GM06990 (cell line): ENCODE results near the gene PRSS12.

Experiments used
- DNase-seq: peaks from one replicate; pipeline ENCODE4 v3.0.0-alpha.2; 2011; ENCODE audit not compliant: insufficient read length; ENCODE audit errors: extremely low read depth
- H3K27me3 ChIP-seq: replicated peaks from 2 replicates; pipeline ENCODE4 v1.6.0; 2011; ENCODE audit warnings: low read length; ENCODE audit not compliant: control insufficient read depth, insufficient read depth
- H3K36me3 ChIP-seq: 2 replicates; pipeline ENCODE4 v1.5.1; 2011; ENCODE audit warnings: low read length; ENCODE audit not compliant: control insufficient read depth, insufficient read depth
- H3K4me3 ChIP-seq: replicated peaks from 2 replicates; pipeline ENCODE4 v1.5.1; 2011; ENCODE audit warnings: low read depth, mild to moderate bottlenecking, control low read depth, low read length
- TF ChIP-seq, protein P1 (sequence below): IDR thresholded peaks from 2 replicates; pipeline ENCODE4 v1.5.1; 2011; ENCODE audit warnings: low read length, control low read depth, mild to moderate bottlenecking, inconsistent platforms; ENCODE audit not compliant: insufficient read depth, poor library complexity, severe bottlenecking

The PRSS12 gene

GRCh38 chr4:118279328-118279727 is 73.5 kb downstream of the PRSS12 start:
- no peak for DNase-seq
- no peaks in the 10 kb centered on the region for H3K27me3 ChIP-seq
- H3K36me3 ChIP-seq = peaks cover 9% of the 10 kb centered on the region
- peak overlapping the region; percentile 87 for H3K4me3 ChIP-seq
- TF ChIP-seq, protein P1, sequence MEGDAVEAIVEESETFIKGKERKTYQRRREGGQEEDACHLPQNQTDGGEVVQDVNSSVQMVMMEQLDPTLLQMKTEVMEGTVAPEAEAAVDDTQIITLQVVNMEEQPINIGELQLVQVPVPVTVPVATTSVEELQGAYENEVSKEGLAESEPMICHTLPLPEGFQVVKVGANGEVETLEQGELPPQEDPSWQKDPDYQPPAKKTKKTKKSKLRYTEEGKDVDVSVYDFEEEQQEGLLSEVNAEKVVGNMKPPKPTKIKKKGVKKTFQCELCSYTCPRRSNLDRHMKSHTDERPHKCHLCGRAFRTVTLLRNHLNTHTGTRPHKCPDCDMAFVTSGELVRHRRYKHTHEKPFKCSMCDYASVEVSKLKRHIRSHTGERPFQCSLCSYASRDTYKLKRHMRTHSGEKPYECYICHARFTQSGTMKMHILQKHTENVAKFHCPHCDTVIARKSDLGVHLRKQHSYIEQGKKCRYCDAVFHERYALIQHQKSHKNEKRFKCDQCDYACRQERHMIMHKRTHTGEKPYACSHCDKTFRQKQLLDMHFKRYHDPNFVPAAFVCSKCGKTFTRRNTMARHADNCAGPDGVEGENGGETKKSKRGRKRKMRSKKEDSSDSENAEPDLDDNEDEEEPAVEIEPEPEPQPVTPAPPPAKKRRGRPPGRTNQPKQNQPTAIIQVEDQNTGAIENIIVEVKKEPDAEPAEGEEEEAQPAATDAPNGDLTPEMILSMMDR = no peak

DNA sequence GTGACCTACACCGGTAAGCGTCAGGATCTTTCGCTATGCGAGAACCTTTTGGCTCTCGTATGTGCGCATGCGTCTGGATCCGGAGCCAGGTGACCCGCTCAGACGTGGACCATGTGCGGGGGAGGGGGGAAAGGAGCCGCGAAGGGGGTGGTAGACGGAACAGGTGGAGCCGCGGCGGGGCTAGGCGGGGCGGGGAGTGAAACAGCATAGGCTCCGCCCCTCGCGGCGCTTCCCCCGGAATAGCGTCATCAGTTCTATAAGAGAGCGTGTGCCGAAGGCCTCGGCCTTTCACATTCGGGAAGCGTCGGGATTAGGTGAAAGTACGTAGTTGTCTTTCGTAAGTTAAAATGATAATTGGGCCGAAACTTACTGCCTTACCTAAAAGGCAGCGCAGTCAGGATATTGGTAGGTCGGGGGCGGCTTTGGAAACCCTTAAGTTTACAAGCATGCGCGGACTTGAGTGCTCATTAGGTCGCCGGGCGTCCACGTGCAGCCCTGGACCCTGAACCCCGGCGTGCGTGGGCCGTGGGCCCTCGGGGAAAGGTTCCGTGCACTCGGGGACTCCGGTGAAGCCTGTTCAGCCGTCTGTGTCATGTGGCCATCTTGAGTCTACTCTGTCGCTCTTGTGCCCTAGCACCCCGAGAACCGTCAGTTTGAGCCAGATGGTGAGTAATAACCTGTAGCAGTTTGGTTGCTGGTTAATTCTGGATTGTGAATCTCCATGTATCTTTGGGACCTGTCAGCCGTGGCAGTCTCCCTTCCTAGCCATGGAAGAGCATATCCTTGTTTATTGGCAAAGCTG is 74.1 kb downstream of the PRSS12 start:
- Histone ChIP-seq H3K36me3 (peaks cover 9% of the 10 kb centered on the region), H3K27me3 (no peaks in the 10 kb centered on the region), H3K4me3 (peak overlapping the region; percentile 87)
- peak; percentile 97 for DNase-seq
- TF ChIP-seq, protein P1 = no peak

DNA sequence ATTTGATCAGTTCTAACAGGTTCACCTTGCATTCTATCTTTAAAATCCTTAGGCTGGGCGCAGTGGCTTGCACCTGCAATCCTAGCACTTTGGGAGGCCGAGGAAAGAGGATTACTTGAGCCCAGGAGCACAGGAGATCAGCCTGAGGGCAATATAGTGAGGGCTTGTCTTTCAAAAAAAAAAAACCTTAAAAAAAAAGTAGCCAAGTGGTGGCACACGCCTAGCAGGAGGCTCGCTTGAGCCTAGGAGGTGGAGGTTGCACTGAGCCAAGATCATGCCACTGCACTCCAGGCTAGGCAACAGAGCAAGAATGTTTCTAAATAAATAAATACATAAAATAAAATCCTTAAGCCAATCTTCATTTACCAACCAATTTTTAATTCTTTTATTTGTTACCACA is 75.6 kb downstream of the PRSS12 start:
- TF ChIP-seq, protein P1 = no peak
- peaks cover 9% of the 10 kb centered on the region for H3K36me3 ChIP-seq
- no peaks in the 10 kb centered on the region for H3K27me3 ChIP-seq
- no peak for DNase-seq
- peak overlapping the region; percentile 66 for H3K4me3 ChIP-seq

DNA sequence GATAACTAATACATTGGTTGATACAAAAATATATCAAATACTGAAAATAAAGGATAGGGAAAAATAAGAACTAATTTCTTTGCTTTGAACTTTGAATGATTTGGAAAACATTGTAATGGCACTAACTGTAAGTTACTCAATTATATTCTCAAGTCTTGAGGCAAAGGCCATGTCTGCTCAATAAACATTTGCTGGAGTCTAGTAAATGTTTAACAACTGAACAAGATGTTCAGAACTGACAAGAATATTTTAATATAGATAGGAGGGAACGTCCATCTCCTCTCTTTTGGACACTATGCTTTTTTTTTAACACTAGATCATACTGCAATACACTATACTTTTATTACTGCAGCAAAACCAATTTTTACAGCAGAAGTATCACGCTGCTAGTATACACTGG is 76.2 kb downstream of the PRSS12 start:
- H3K36me3 ChIP-seq = peaks cover 6% of the 10 kb centered on the region
- H3K4me3 ChIP-seq = no peak overlapping the region
- TF ChIP-seq, protein P1 = no peak
- DNase-seq = no peak
- H3K27me3 ChIP-seq = no peaks in the 10 kb centered on the region

DNA sequence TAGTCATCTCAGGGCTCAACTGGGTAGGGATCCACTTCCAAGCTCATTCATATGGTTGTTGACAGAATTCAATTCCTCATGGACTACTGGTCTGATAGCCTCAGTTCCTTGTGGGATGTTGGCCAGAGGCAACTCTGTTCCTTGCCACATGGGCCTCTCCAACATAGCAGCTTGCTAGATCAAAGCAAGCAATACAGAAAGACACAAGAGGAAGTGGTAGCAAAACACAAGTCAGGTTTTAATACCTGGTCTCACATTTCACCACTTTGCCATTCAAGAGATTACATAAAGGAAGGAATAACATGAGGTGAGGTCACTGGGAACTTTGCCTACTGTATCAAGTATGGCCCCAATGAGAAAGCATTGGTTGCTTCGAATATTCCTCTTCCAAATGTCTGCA is 79.2 kb downstream of the PRSS12 start:
- no peaks in the 10 kb centered on the region for H3K36me3 ChIP-seq
- H3K27me3 ChIP-seq = no peaks in the 10 kb centered on the region
- TF ChIP-seq, protein P1 = no peak
- no peak overlapping the region for H3K4me3 ChIP-seq
- DNase-seq = no peak
